NCI-H82 treated with DMSO at 0.1 percent for 48 hours (cell line): ENCODE data around the gene NEDD9.

Experiments
- DNase-seq: peaks from one replicate; lab custom pipeline; 2025; ENCODE audit not compliant: unreplicated experiment; lab: John Stamatoyannopoulos, UW

The NEDD9 gene

GRCh38 chr6:11232193-11232769 lies at the start of gene NEDD9:
Gene NEDD9, minus strand, starts transcription at chr6:11232668. Its CDS starts 153 bp downstream, at chr6:11232515.
- DNase-seq: peak; percentile 75

DNA sequence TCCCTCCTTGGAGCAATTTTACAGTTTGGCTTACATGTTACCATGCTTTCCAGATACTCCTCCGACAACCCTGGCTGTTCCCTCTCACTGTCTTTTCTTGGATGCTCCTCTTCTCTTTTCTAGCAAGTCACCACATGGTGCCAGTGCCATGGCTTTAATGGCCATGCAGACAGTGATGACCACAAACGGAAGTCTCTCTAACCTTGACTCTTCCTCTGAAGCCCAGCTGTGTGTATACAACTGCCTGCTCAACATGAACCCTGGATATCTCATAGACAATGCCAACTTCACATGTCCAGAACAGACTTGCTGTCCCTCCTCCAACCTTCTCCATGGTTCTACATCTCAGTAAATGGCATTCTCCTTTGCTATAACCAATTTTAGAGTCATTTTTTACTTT lies 49.8 kb upstream of the NEDD9 start:
- no peak for DNase-seq

DNA sequence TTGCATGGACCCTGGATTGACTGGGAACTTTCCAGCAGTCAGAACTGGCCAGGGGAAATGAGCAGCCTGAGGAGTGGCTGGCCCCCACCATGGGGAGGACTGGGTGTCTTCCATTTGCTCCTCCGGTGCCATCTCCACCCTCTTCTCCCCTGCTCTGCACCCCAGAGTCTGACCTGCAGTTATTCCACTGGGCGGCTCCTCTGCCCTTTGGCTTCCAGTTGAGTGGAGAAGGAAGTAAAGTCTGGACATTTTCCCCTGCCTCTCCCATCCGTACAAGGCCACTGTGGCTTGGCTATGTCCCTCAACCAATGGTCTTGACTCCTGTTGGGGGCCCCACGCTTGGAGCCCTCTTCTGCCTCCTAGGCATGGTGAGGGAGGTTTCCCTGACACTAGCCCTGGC lies 47.9 kb upstream of the NEDD9 start:
- DNase-seq: no peak

DNA sequence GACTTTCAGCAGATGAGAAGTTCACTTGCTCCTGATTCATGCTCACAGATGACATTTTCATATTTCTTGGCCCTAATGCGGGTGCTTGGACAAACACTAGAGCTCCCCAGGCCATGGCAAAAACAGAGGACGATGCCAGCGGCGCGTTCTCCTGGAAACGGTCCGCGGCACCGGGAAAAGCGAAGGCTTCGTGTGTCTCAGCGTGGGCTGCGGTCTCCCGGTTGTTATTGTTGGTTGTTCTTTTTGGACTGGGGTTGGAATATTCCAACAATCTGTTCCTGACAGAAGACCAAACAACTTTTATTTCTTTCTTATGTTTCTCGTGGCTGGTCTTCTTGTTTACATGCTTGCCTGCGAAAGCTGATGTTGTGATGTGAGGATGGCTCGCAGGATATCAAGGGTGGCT lies 46.8 kb upstream of the NEDD9 start:
- no peak for DNase-seq

- DNase-seq: no peak
Observed at GRCh38 chr6:11278207-11278559, 45.7 kb upstream of the NEDD9 start.

DNA sequence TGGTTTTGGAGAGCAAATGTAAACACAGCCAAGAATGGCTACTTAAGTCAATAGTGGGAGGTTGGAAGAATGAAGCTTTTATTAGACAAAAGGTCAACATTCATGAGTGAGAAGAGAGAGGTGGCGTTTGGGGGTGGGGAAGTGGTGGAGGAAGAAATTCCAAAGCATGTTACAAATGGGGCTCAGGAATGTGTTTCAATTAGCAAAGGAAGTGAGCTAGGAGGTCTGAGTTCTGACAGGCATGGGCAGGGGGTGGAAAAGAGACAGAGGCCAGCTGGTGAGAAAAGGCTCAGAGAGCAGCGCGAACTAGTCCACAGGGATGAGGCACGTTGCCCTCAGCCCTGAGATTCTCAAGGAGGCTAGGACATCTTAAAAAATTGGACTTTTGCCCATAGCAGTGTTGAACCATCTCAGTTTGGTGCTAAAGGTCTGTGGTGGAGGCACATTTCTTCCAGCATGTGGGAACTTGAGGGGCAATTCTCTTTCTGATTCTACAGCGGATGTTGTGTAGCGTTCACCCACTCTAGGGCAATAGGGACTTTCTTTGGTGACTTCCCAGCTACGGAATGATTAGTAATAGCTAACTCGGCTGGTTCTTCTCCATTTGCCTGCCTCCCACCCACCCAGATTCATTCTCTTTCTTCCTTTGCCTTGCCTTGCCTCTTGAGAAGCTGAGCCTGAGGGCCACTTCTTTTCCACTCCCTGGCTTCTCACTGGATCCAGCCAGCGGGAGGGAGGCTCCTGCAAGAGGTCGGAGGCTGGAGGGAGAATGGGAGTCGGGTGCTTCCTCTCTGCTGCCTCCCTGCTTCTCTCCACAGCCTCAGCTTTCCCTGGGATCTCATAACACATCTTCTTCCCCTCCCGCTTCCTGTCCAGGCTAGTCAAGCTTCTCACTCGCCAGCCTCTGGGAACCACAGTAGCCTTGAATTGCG lies 45.1 kb upstream of the NEDD9 start:
- DNase-seq: no peak

DNA sequence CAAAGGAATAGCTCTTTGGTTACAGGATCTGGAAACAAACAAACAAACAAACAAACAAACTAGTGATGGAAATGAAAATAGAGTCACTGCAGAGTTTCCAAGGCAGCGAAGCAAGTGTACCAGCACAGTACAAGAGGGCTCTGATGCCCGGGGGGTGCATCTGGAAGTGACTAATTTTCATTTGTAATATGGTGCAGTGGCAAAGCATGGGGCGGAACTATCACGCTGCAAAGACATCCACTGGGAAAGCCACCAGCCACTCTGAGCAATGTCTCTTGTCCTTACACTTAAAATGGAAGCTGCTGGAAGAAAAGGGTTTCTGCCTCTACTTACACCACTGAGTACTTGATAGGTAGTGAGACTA lies 44.4 kb upstream of the NEDD9 start:
- DNase-seq: no peak

DNA sequence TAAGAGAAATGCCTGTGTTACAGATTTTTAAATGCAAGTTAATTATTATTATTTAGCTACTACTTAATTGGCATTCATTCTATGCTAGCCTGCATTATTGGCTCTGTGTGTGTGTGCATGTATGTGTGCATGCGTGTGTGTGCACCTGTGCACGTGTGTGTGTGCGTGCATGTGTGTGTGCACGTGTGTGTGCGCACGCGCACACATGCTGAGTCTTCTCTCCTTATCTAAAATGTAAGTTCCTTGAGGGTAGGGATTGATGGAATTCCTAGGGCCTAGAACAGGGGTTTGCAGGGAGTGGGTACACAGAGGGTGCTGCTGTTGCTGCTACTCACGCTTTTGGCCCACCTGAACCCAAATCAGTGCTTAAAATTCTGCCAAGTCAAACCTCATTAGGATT lies 43.8 kb upstream of the NEDD9 start:
- DNase-seq: no peak

GRCh38 chr6:11275598-11275997 lies 43.1 kb upstream of the NEDD9 start:
- no peak for DNase-seq

GRCh38 chr6:11273406-11274065 lies 41.1 kb upstream of the NEDD9 start:
- no peak for DNase-seq

- no peak for DNase-seq
Observed at GRCh38 chr6:11272491-11273192, 40.2 kb upstream of the NEDD9 start.

DNA sequence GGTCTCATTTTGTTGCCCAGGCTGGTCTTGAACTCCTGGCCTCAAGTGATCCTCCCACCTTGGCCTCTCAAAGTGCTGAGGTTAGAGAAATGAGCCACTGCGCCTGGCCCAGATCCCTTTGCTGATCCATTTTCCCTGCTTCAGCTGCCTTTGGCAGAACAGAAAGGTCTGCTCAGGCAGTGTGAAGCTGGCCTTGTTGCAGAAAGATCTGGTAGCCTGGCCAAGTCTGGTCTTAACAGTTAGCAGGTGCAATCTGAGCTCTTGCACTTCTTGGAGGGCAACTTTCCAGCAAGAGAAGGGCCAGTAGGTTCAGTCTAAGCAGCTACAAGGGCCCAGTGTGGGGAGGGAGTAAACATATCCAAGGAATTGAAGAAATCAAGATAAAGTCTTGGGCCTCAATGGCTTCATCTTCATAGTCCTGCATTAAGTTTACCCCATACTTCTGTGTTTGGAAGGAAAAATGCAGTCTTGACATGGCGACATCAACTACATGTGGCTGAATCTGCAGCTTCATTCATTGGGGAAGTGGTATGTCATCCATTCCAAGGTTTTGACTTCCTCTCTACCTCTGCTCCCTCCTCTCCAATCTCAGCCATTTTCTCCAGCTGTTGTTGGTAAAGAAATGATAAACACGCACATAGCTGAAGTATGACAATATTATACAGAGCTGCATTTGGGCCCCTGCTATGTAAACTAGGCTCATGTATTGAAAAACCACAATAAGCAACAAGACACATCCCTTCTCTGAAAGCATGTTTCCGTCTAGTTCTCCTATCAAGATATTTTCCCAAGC lies 39.0 kb upstream of the NEDD9 start:
- no peak for DNase-seq

GRCh38 chr6:11270030-11271027 lies 37.9 kb upstream of the NEDD9 start:
- no peak for DNase-seq

GRCh38 chr6:11268978-11269377 lies 36.5 kb upstream of the NEDD9 start:
- DNase-seq: no peak

DNA sequence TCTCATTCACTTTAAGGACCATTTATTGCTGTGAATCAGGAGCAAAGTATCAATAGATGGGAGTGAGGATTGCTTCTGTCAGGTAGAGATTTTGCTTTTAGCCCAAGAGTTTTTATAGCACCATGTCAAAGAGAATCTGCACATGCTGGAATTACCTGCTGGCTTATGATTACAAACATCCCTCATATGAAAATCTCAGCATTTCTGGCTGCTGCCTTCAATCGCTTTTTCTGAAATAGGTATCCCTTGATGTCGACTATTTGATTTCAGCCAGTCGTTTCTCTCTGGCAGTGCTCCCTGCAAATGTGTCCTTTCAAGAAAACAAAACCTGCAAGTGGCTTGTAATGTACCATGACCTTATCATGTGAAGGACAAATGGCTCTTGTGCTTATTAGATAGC lies 34.5 kb upstream of the NEDD9 start:
- no peak for DNase-seq

DNA sequence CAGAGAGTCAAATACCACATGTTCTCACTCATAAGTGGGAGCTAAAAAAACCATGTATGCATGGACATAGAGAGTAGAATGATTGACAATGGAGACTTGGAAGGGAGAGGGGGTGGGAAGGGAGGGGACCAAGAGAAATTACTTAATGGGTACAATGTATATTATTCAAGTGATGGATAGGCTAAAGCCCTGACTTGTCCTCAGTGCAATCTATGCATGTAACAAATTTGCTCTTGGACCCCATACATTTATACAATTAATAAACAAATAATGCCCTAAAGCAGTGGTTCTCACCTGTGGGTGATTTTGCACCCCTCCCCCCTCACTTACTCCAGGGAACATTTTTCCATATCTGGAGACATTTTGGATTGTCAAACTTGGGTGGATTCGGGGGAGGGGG lies 33.5 kb upstream of the NEDD9 start:
- DNase-seq: no peak

DNA sequence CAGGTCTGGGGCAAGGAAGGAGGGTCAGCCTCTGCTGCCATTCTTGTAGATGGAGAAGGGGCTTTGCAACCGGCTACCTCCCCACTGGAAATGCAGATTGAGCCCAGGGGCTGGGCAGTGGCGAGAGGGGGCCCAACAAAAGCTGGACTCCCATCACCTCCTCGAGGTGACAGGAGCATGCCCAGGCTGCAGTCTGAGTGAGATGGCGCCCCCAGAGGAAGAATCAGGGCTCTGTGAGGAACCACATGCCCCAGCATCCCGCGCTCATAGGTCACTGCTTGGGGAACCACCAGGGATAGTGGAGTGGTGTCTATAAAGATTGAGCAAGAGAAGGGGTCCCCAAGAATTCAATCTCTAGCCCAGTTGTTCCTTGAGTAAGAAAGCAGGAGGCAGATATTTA lies 31.6 kb upstream of the NEDD9 start:
- no peak for DNase-seq

DNA sequence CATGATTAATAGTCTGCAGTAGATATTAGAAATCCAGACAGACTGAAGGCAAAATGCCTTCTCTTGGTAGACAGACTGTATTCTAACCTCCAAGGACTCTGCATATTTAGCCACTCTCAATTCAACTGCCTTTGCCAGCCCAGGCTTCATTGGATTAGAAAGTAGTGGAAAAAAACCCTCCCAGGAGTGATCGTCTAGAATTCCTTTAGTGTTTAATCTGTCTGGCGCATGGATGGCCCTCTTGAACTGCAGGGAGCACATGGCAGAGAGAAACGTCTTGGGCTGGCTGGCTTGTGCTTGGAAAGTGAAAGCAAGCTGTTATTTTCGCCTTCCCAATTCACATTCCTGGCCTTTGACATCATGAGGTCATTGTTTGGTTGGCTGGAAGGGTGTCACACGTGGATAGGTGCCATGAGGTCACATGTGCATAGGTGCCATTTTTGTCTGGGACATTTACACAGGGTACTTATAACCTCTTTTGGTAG lies 30.9 kb upstream of the NEDD9 start:
- DNase-seq: no peak

- no peak for DNase-seq
Observed at GRCh38 chr6:11262242-11262641, 29.8 kb upstream of the NEDD9 start.
